HG02840 (cell line): ENCODE measurements around the gene CSF2RB.

Experiments used
- ATAC-seq: cut with Tn5 transposase; IDR thresholded peaks from one replicate; pipeline ENCODE4 v1.9.1; 2021; ENCODE audit warnings: mild to moderate bottlenecking, moderate library complexity, moderate number of reproducible peaks; ENCODE audit not compliant: unreplicated experiment, low FRiP score

Gene CSF2RB

DNA sequence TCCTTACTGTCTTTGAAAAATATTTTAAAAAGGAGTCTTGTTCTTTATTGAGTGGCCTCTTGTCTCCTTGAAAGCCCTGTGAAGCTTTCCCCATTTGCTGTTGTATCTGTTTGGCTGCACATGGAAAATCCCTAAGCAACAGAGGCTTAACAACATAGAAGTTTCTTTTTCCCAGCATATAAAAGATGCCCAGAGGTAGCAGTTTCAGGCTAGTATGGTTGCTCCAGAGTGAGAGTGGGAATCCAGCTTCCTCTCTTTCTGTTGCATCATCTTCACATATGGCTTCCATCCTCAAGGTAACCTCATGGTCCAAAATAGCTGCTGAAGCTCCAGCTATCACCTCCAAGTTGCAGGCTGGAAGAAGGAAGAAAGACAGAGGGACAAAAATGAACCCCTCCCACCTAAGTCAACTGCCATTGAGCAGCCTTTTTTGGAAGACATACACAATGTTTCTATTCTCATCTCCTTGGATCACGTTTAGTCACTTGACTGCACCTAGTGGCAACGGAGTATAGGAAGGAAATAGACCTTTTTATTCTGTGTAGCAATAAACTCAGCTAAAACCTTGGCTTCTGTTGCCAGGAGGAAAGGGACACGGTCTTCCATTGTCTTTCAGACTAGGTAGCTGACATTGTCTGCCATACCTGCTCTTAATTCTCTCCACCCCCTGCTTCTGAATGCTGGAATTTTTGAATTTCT is 5.3 kb downstream of the CSF2RB start:
- ATAC-seq: no peak

DNA sequence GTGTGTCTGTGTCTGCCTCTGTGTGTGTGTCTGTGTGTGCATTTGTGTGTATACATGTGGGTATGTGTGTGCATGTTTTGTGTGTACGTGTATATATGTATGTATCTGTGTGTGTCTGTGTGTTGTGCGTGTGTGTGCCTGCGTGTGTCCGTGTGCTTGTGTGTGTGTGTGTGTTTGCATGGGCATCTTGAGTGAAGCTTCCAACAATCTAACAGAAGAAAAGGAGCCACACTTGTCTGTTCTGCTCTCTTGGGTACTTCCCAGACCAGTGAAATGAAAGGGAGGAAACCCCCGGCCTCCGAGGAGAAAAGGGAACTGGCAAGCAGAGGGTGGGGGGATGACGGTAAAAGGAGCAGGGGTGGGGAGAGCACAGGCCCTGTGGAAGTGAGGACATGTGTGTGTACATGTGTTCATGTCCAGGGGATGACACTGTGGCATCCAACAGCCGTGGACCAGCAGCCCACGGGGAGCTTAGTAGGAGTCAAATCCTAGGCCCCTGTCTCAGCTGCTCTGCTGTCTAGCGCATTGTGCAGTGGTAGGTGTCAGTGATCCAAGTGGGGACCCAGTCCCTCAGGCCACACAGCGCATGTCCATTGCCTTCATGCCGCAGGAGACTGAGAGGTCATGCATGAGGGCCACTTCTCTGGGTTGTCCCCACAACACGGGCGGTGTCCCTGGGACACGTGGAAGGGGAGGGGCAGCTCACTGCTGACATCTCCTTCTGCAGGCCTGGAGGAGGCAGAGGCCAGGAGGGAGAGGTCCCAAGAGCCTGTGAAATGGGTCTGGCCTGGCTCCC is 8.1 kb downstream of the CSF2RB start:
- no peak for ATAC-seq

DNA sequence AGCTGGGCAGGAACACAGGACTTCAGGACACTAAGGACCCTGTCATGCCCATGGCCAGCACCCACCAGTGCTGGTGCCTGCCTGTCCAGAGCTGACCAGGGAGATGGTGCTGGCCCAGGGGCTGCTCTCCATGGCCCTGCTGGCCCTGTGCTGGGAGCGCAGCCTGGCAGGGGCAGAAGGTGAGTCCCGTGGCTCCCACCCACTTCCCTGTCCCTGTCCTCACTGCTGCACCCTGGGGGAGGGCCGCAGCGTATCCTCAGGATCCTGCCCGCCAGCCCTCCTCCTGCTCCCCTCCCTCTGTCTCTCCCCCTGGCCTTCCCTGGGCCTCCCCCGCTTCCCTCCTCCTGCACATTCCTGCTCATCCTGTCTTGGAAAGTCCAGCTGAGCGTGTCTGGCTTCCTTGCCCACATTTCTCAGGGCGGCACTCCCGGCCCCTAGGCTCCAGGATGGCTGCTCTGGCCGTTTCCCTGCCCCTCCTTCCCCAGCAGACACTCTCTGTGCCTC is 8.7 kb downstream of the CSF2RB start:
- ATAC-seq: no peak

DNA sequence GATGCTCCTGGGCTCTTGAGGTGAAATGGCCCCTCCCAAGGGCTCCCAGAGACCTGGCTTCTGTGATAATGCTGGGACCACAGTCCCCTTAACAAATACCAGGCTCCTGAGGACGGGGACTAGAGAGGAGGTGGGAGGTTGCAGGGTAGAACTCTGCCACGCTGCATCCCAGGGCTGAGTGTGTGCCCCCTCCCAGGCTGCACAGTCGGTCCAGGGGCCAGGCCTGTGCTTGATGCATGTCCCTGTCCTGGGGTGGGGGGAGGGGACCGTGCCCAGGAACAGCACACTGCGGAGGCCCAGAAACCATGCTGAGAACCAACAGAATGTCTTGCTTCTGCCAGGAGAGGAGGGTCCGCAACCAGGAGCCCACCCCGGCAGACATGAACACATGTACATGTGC is 9.3 kb downstream of the CSF2RB start:
- no peak for ATAC-seq

DNA sequence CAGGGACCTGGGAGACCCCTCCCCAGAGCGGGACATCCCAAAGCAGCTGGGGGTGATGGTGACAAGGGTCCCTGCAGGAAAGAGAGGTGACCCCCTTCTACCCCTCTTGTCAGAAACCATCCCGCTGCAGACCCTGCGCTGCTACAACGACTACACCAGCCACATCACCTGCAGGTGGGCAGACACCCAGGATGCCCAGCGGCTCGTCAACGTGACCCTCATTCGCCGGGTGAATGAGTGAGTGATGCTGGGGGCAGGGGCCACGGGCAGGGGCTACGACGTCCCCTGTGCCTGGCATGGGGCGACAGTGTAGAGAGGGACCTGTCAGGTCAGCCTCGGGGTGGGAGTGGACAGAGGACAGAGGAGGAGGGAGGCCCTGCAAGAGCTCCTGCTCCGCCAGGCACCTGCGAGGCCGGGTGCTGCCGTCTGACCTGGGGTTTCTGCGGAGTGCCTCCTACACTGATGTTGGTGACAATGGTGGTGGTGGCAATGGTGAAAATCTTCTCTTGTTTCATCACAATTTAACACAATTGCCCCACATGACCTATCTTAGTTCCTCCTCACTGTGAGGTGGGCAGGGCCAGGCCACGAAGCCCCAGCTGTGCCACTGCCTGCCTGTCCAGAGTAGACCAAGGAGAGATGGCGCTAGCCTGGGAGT is 9.8 kb downstream of the CSF2RB start:
- no peak for ATAC-seq

DNA sequence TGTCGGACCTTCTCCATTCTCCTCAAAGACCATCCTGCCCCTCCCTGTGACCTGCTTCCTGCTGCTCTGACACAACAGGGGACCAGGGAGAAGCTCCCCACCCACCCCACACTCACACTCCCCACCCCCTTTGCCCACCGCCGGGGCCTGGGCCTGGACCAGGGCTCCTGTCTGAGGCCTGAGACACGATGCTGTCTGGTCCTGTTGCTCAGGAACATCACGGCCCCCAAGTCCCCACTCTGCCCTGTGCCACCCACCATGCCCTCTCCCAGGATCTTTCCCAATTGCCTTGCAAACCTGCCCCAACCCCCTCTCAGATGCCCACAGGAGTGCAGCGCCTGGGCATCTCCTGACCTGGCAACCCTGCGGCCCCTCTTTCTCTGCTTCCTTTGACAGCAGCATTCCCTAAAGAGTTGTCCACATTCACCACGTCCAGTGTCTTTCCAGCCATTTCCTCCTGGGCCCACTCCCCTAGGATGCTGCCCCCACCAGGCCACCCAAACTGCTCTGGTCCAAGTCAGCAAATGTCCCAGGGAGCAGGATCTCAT is 10.8 kb downstream of the CSF2RB start:
- no peak for ATAC-seq

DNA sequence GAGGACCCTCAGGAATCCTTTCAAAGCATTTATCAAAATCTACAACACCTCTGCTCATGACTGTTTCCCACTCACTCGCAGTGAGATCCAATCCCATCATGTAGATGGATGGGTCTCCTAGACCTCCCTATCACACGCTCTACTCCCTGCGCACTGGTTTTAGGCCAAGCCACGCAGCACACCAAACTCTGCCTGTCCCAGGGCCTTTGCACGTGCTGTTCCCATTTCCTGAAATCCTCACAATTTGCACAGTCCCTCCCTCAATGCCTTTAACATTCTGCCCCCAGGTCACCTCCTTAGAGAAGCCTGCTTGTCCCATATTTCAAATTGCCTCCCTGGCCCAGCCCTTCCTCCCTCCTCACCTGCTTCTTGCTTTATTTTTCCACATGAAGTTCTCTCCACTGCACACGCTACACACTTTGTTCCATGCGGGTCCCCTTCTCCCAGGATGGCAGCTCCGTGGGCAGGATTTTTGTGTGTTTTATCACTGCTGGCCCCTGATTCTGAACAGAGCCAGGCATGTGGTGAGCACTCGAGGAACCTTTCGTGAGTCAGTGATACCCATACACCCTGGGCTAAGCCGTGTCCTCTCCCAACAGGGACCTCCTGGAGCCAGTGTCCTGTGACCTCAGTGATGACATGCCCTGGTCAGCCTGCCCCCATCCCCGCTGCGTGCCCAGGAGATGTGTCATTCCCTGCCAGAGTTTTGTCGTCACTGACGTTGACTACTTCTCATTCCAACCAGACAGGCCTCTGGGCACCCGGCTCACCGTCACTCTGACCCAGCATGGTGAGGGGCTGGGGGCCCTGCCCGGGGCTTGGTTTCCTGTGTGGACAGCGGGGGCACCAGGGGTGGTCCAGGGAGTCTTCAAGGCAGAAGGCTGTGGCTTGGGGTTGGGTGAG is 12.2 kb downstream of the CSF2RB start:
- no peak for ATAC-seq

DNA sequence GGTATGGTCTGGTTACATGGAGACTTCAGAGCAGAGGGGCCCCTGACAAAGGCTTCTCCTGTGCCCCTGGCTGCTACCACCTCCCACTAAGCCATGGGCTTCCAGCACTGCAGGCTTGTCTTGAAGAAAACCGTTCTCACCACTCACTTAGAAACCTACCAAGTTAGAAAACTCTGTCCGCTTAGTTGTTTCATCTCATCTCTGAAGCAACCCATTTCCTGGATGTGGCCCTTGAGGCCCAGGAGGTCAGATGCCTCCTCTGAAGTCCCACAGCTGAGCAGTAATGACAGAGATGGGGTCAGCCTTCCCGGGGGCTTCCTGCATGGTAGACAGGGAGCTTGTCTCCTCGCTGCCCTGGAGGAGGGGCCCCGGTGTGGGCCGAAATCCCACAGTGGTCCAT is 12.9 kb downstream of the CSF2RB start:
- no peak for ATAC-seq

DNA sequence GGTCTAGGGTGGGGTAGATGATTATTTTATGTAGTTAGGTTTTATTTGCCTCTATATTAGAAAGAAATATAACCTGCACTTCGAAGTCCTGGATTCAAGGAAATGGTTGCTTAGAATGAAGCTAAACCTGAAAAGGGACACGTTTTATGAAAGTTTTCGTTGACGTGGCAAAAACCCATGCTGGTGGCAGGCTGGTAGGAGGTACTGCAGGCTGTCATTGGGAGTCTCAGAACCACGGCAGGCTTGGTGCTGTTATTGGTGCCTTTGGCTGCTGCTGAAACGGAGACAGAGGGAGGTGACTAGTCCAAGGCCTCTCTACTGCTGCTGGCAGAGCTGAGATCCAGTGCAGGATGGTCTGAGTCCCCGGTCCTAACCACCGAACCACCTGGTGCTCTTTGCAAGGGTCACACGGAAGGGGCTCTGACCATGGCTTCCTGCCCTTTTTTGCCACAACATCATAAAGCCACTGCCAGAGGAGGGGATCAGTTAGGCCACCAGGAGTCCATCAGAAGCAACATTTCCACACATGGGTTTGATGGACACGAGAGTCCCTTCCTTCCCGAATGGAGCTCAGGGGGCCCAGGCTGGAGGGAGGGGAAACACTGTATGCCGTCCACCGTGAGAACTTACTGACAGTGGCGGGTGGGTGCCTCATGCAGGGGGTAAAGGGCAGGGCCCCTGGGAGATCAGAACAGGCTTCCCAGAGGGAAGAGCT is 13.4 kb downstream of the CSF2RB start:
- ATAC-seq: no peak

DNA sequence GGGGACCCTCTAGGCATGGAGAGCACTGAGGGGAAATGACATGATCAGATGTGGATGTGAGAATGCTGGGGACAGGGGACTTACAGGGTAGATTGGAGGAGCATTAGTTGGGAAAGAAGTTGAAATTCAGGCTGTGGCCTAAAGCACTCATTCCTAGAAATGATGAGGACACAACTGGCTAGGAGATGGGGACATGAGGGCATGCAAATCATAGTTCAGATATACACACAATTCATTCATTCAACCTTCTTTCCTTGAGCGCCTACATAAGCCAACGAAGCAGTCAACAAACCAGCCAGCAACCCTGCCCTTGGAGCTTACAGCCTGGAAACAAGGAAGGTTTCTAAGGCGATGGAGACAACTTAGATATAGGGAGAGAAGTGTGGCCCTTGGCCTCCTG is 14.2 kb downstream of the CSF2RB start:
- no peak for ATAC-seq

DNA sequence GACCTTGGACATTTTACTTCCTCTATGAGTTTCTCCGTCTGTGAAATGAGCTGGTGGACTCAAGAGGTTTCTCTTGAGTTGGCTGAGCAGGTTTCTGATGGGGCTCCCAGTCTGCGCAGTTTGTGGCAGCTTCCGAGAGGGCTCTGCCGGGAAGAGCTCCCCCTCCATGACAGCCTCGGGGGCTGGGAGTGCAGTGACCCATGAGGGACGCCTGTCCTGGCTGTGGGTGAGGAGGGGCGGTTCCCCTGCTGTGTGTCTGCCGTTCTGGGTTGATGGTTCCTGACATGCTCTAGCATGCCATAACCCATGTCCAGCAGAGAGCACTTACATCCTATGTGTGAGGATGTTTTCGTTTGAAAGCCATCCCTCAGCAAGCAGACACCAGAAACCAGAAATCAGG is 14.8 kb downstream of the CSF2RB start:
- no peak for ATAC-seq

DNA sequence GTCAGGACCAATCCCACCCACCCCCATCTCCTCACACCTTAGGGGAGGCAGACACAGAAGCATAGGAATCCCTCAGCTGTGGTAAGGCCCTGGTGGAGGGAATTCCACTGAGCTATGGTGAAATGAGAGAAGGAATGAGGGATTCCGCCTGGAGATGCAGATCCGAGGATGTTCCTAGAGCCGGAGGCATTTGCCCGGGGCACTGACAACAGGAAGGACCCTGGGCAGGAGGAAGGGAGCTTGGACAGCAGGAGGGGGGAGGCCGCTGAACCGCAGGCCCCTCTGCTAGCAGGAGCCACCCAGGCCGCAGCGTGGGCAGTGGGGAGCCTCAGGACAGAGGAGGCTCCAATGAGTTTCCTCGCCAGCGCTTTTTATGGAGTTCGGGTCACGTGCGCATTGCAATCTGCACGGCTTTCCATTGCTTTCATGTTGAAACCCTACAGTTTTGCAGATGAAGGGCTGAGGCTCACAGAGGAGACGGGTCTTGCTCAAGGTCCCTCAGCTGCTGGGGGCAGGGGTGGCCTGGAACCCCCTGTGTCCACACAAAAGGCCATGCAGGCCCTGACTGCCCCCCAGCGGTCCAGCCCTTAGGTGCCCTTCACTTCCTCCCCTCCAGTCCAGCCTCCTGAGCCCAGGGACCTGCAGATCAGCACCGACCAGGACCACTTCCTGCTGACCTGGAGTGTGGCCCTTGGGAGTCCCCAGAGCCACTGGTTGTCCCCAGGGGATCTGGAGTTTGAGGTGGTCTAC is 15.5 kb downstream of the CSF2RB start:
- no peak for ATAC-seq

DNA sequence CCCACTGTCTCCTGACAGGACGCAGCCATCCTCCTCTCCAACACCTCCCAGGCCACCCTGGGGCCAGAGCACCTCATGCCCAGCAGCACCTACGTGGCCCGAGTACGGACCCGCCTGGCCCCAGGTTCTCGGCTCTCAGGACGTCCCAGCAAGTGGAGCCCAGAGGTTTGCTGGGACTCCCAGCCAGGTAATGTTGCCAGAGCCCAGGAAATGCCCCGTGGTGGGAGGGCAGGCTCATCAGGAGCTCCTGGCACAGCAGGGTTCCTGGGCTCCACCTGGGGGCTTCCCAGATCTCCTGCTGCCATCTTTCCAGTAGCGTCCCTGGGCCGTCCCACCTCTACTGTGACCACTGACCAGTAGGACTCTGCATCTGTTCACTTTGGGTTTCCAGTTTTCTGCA is 16.2 kb downstream of the CSF2RB start:
- no peak for ATAC-seq

DNA sequence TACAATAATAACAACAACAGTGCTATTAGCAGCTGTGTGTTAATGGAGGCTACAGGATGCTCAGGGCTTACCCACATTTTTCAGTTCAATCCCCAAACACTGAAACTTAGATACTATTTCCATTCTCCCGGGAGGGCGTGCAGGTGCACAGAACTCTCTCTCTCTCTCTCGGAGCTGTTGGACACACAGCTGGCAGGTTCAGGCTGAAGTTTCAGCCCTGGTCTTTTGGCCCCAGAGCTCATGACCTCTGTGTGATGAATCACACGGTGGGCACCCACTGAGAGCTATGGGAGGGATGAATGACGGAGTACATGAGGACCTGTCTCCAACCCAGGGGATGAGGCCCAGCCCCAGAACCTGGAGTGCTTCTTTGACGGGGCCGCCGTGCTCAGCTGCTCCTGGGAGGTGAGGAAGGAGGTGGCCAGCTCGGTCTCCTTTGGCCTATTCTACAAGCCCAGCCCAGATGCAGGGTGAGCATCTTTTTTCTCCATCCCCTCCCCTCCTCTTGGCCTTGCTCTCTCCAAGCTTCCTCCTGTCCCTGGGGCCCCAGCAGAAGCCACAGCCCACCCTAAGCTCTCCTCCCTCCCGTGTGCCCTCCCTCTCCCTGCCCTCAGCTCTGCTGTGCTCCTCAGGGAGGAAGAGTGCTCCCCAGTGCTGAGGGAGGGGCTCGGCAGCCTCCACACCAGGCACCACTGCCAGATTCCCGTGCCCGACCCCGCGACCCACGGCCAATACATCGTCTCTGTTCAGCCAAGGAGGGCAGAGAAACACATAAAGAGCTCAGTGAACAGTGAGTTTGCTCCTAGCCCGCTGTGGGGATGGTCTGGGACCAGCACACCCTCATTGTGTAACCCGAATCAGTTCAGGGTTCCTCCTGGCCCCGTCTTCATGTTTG is 16.9 kb downstream of the CSF2RB start:
- ATAC-seq: no peak

DNA sequence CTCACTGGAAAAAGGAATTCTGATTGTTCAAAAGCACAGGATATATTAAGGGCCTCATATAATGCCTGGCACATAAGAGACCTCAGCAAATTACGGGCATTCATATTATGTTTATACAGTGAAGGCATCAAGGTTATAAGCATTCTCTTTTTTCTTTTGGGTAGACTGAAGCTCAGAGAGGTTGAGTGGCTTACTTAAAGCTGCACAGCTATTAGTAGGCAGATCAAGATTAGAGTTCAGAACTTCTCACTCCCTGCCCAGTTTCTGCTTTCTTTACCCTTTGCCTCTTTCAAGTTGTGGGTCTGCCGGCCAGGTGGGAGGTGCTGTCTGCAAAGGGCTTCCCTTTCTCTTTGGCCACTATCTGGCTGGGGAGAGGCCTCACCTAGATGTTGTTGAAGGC is 18.0 kb downstream of the CSF2RB start:
- no peak for ATAC-seq

DNA sequence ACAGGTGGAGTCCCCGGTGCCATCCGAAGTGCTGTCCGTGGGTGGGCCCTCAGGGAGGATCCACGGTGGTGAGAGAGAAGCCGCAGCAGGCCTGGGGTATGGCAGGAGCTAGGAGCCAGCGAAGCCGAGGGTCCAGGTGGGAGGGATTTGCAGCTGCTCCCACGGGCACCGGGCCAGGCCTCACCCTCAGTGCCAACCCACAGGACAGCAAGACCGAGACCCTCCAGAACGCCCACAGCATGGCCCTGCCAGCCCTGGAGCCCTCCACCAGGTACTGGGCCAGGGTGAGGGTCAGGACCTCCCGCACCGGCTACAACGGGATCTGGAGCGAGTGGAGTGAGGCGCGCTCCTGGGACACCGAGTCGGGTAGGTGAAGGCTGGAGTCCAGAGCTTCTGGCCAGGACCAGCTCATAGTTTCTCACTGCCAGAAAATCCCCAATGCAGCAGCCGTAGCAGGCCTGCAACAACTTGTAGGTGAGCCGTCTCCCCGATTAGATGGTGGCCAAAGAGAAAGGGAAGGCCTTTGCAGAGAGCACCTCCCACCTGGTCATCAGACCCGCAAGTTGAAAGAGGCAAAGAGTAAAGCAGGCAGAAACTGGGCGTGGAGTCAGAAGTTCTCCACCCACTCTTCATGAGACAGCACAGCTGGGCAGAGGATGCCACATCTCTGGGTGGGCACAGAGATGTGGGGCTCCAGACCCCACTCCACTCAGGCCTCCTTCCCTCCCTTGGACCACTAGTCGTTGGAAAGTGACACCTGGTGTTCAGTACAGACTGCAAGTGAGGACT is 20.4 kb downstream of the CSF2RB start:
- ATAC-seq: no peak
